Stomach (tissue), 4 donors: ENCODE measurements around the gene CDH23.

Experiments used
- POLR2A ChIP-seq, 4 donors: fragments of 450-650 bp; IDR thresholded peaks; one replicate each; pipeline ENCODE4 v1.6.1; 2016; ENCODE audit warnings: antibody characterized with exemption in 4 of 4, control low read depth in 2 of 4, mild to moderate bottlenecking in 1 of 4, moderate library complexity in 1 of 4
- POLR2AphosphoS5 ChIP-seq, 3 donors: sonication (generic); formaldehyde crosslinking; IDR thresholded peaks; one replicate each; pipeline ENCODE4 v1.6.1; 2016; ENCODE audit warnings: antibody characterized with exemption in 3 of 3
- TF ChIP-seq, protein P1 (sequence below), 7 experiments: fragments of 450-650 bp in 4 of 7; fragments of 200-600 bp in 3 of 7; sonication (generic) in 3 of 7; IDR thresholded peaks; one replicate each; pipeline ENCODE4 v1.5.1; 2016 to 2019; ENCODE audit warnings: antibody characterized with exemption in 7 of 7, control low read depth in 2 of 7, mild to moderate bottlenecking in 1 of 7

DNA sequence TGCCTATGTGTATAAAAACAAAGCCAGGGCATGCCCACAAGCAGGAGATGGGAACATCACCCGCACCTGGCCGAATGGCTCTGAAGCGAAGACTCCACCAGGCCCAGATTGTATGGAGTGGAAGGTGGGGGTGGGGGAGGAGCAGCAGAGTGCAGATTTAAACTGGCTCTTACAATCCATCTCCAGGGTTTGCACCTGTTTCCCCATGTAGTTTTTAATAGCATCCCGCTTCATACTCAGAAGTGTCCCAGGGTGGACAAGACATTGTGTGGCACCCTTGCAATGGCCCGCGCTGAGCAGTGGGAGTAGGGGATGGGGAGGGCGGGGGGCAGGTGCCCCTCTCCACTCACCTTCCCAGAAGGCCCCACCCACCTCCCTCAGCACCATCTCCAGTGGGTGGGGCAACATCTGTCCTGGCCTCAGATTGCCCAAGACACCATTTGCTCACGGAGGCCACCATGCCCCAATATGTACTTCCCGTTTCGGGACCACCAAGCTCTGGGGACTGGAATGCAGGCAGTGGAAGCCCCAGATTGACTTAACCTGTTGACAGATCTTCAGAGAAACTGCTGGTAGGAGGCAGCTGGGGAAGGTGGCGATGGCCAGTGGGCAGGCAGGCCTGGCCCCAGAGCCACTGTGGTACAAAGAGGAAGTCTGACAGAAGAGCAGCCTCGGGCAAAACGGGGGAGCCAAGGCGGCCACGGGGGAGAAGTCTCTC is 353.6 kb downstream of the CDH23 start:
- TF ChIP-seq, protein P1, sequence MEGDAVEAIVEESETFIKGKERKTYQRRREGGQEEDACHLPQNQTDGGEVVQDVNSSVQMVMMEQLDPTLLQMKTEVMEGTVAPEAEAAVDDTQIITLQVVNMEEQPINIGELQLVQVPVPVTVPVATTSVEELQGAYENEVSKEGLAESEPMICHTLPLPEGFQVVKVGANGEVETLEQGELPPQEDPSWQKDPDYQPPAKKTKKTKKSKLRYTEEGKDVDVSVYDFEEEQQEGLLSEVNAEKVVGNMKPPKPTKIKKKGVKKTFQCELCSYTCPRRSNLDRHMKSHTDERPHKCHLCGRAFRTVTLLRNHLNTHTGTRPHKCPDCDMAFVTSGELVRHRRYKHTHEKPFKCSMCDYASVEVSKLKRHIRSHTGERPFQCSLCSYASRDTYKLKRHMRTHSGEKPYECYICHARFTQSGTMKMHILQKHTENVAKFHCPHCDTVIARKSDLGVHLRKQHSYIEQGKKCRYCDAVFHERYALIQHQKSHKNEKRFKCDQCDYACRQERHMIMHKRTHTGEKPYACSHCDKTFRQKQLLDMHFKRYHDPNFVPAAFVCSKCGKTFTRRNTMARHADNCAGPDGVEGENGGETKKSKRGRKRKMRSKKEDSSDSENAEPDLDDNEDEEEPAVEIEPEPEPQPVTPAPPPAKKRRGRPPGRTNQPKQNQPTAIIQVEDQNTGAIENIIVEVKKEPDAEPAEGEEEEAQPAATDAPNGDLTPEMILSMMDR (IDR thresholded peaks at IDR 0.05): no peak
- TF ChIP-seq POLR2AphosphoS5 (IDR thresholded peaks at IDR 0.05) (no peak), POLR2A (IDR thresholded peaks at IDR 0.05) (no peak)
